AG20443 (cell line): ENCODE data around the gene RNU1-1.
"Not testable (repeated sequence)": the region's sequence is repeated elsewhere in the genome, so short reads cannot be mapped to it uniquely, and the experiment has no call there.

Source experiments
- DNase-seq: peaks from one replicate; pipeline ENCODE4 v3.0.0; 2012; ENCODE audit warnings: low spot score, mixed read lengths

RNU1-1 gene

DNA sequence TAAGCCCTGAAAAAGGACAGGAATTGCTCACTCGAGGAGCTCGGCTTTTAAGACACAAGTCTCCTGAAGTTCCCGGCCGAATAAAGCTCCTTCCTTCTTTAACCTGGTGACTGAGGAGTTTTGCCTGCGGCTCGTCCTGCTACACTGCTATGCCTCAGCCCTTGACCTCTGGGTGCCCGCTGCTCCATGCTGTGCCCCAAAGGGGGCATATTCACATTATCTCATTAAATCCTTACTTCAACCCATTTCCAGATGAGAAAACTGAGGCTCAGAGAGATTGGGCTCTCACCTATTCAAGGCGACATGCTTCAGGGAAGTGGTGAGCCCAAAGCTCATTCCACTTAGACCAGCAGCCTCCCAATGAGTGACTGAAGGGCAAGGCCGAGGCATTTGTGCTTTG, 20.4 kb downstream of the RNU1-1 start:
- DNase-seq, result not testable (repeated sequence)

GRCh38 chr1:16492937-16493336, 21.1 kb downstream of the RNU1-1 start:
- not testable (repeated sequence) for DNase-seq

DNA sequence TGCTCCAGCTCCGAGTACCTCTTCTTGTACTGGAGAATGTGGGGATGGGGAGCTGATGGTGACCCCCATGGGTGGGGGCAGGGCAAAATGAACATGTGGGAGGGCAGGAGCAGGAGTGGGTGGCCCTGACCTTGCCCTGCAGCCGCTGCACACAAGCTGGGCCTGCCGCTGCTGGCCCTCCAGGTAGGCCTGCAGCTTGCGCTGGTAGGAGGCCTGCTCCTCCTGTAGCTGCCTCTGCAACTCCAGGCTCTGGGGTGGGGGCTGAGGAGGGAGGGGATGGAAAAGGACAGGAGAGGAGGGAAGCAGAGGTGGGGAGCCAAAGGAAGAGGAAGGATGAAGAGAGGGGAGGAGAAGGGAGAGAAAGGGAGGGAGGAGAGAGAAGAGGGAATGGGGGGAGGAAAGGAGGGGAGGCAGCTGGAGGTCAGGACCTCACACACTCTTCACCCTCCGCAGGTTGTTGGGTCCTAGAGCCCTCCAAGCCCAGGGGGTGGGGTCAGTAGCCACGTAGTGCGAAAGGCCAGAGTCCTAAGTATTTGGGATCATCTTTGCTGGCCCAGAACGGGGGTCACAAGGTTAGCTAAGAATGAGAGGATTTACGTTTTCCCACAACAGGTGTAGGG, 22.9 kb downstream of the RNU1-1 start:
- no peak for DNase-seq

DNA sequence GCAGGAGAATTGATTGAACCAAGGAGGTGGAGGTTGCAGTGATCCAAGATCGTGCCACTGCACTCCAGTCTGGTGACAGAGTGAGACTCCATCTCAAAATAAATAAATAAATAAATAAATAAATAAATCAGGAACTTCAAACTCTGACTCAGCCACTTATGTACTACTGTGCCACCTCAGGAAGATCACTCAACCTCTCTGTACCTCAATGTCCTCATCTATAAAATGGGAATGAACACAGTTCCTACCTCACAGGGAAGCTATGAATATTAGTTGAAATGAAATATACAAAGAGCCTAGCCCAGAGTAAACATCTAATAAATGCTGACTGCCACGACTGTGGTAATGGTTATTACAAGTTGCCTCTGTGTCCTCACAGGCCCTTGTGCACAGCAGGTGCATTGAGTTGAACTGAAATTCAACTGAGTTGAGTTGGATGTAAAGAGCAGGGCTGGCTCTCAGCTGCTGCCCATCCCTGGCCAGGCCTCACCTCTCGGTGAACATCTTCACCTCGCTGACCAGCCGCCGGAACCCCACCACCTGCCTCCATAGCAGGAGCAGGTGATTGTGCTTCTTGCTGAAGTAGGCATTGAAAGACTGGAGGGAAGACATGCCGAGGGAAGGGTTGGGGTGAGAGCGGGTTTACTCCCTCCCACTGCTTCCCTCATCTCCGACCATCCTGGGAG, 24.7 kb downstream of the RNU1-1 start:
- not testable (repeated sequence) for DNase-seq

- DNase-seq, result not testable (repeated sequence)
Measured at GRCh38 chr1:16487011-16487410, 27.1 kb downstream of the RNU1-1 start.

- not testable (repeated sequence) for DNase-seq
Measured at GRCh38 chr1:16486316-16486715, 27.8 kb downstream of the RNU1-1 start.

- DNase-seq, result no peak
Measured at GRCh38 chr1:16484931-16485330, 29.2 kb downstream of the RNU1-1 start.

DNA sequence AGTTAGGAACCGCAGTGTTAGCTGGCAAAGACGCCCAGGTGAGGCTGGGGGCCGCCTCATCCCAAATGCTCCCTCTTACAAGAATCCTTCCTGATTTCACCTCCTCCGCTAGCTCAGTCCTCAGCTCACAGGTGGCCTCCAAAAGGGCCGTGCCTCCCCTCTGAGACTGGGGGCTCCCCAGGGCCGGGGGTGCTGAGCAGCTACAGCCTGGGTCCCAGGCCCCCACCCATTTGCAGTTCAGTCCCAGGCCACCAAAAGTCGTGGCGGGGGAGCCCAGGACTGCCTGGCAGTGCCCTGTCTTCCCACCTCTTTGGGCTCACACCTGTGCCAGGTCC, 29.6 kb downstream of the RNU1-1 start:
- DNase-seq, result no peak

- not testable (repeated sequence) for DNase-seq
Measured at GRCh38 chr1:16483639-16484500, 30.2 kb downstream of the RNU1-1 start.

DNA sequence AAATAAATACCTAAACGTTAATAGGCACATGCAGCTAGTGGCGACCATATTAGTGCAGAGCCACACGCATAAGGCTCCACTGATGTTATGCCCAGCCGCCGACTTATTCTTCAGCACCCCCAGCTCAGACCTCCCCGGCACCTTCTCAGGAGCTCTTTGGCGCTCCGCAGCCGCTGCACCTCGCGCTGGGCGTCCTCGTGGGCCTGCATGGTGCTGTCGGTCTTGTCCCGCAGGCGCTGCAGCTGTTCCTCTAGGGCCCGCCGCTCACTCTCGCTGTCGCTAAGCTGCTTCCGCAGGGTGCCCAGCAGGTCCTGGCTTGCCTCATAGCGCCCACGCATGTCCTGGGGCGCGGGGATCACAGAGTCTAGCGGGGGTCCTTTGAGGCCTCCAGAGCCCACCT, 30.9 kb downstream of the RNU1-1 start:
- DNase-seq, result not testable (repeated sequence)

- DNase-seq, result no peak
Measured at GRCh38 chr1:16478091-16478490, 36.0 kb downstream of the RNU1-1 start.

DNA sequence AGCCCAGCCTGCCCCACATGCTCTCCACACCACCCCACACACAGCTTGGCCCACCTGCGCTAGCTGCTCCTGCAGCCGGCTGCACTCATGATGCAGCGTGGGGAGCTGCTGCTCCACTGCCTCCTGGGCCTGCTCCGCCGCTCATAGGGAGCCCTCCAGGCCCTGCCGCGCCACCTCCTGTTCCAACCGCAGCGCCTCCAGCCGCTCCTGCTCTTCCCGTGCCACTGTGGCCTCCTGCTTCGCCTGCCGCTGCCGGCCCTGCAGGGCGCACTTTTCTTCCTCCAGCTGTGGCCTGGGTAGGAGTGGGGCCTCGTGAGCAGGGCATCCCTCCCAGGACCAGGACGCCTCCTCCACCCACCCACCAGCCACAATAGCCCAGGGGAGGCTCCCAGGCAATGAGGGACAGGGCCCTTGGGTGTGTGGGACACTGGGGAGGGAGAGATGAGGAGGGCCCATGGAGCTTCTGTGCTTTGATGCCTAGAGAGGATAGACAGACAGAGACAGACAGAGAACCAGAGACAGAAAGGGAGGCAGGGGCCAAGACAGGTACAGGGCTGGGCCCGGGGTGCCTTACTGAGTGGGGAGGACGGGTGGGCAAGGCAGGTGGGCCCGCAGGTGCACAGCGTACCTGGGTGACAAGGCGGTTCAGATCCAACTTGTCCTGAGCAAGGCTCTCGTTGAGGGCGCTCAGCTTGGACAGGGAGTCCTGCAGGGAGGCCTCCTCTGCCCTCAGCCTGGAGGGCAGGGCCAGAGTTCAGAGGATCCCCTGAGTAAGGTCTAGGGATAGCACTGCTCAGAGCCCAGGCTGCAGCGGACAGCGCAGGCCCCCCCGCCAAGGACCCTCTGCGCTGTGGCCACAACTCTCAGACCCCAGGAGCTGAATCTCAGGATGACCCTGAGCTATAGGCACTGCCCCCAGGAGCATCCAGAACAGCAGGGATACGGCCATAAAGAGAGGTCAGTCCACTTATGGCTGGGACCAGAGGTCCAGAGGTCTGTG, 38.0 kb downstream of the RNU1-1 start:
- not testable (repeated sequence) for DNase-seq

GRCh38 chr1:16474891-16475290, 39.2 kb downstream of the RNU1-1 start:
- DNase-seq, result not testable (repeated sequence)

GRCh38 chr1:16474166-16474800, 39.8 kb downstream of the RNU1-1 start:
- no peak for DNase-seq

DNA sequence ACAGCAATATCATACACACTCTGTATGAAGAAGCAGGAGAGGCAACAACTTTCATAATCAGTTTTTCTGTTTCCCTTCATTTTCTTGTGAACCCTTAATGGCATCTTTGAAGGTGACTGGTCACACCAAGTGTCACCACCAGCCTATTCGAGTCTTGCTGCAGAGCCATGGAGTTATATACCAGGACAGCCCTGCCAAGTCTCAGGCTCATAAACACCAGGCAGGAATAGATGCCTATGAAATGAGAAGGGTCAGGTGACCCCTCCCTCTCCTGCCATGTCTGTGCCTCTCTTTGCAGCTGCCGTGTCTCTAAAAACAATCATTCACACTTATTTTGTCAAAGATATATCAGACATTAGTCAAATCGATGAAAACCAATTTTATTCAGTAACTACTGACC, 45.5 kb downstream of the RNU1-1 start:
- no peak for DNase-seq

- peak; percentile 23 for DNase-seq
Measured at GRCh38 chr1:16464917-16465625, 49.0 kb downstream of the RNU1-1 start.
